GM19397 (cell line): ENCODE measurements around the gene USP5.

Source experiments
- ATAC-seq: cut with Tn5 transposase; IDR thresholded peaks from one replicate; pipeline ENCODE4 v1.9.1; 2021; ENCODE audit warnings: mild to moderate bottlenecking, moderate library complexity; ENCODE audit not compliant: unreplicated experiment

Gene USP5, protein sequence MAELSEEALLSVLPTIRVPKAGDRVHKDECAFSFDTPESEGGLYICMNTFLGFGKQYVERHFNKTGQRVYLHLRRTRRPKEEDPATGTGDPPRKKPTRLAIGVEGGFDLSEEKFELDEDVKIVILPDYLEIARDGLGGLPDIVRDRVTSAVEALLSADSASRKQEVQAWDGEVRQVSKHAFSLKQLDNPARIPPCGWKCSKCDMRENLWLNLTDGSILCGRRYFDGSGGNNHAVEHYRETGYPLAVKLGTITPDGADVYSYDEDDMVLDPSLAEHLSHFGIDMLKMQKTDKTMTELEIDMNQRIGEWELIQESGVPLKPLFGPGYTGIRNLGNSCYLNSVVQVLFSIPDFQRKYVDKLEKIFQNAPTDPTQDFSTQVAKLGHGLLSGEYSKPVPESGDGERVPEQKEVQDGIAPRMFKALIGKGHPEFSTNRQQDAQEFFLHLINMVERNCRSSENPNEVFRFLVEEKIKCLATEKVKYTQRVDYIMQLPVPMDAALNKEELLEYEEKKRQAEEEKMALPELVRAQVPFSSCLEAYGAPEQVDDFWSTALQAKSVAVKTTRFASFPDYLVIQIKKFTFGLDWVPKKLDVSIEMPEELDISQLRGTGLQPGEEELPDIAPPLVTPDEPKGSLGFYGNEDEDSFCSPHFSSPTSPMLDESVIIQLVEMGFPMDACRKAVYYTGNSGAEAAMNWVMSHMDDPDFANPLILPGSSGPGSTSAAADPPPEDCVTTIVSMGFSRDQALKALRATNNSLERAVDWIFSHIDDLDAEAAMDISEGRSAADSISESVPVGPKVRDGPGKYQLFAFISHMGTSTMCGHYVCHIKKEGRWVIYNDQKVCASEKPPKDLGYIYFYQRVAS

DNA sequence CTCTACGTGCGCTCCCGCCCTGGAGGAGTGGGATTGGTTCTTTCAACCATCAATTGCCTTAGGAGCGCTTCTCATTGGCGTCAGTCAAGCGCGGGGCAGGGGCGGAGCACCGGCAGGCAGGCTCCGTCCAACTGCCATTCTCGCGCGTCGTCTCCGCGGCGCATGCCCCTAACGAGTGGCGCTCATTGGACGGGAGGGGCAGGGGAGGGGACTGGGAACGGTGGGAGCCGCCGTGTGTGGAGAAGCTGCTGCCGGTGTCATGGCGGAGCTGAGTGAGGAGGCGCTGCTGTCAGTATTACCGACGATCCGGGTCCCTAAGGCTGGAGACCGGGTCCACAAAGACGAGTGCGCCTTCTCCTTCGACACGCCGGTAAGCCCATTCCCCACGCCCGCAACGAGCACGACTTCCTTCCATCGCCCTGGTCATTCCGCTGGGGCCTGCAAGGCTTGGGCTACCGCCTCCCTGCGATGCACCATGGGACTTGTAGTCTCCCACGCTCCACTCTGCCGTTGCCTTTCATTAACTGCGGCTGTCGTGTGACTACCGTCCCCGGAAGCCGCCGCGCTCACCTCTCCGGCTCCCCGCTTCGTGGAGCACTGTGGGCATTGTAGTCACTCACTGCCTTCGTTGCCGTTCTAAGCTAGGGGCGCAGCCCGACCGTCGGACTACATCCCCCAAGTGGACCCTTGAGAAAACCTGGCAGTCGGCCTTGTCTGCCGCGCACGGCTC is at the start of gene USP5:
Gene USP5 (plus strand): TSS at position 230 of the 730 bp plus-strand sequence. CDS start 30 bp downstream, at position 260.
- ATAC-seq = peak; percentile 69

DNA sequence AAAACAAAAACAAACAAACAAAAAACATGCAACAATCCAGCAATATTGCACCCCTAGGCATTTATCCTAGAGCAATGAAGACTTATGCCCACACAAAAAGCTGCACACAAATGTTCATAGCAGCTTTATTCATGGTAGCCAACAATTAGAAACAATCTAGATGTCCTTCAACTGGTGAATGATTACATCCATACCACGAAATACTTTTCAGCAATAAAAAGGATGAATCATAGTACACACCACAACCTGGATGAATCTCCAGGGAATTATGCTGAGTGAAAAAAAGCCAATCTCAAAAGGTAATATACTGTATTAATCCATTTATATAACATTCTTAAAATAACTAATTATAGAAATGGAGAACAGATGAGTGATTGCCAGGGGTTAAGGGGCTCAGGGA is 44.8 kb upstream of the USP5 start:
- ATAC-seq = no peak

DNA sequence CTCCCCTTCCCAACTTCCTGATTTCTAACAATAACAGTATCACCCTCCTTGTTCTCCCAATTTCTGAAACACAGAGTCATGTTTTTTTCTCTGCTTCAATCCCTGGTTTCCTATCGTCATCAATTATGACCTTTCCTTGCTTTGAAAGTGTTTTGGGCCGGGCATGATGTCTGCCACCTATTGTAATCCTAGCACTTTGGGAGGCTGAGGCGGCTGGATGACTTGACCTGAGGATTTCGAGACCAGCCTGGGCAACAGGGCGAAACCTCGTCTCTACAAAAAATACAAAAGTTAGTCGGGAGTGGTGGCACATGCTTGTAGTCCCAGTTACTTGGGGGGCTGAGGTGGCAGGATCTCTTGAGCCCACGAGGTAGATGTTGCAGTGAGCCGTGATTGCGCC is 42.9 kb upstream of the USP5 start:
- ATAC-seq = no peak

DNA sequence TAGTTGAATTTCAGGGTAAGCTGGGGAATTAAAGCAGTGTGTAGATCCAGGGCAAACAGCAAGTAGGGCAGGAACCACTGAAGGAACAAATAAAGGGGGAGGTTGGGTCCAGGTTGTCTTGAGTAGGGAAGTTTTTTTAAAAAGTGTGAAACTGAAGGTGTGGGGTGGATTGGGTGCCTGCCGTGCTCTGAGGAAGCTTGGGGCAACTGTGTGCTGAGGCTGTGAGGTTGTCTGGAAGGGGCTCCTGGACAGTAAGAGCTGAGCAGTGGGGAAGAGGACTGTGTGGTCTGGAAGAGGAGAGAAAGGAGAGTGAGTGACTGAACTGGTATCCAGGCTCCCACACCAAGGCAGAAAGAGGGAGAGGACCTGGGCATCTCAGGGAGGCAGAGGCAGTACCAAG is 41.2 kb upstream of the USP5 start:
- ATAC-seq = no peak

DNA sequence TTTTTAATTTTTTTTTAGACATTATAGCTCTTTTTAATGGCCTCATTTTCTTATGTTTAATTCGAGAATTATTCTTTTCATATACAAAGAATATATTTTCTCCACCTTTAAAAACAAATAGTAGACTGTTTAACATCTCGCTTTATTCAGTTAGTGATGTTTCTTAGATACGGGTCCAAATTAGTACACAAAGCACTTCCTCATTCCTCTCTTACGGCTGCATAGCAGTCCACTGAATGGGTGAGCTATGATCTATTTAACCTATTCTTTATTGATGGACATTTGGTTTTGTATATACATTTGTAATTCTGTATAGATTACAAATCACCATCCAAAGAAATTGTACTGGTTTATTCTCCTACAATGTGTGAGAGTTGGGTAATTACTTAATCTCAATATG is 38.6 kb upstream of the USP5 start:
- ATAC-seq = no peak

DNA sequence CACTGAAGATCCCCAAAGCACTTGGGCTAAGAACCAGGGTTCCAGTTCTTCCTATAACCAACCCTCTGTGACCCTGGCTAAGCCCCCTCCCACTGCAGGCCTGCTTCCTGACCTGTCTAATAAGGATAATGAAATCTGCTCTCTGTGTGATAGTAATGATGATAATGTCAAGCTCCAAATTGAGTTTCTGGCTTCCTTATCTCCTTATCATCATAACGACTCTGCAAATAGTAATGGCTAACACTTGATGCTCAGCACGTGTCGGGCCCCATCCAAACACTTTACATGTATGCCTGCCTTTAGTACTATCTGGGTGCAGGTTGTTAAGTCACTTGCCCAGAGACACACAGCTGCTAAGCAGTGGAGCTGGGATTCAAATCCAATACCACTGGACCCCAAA is 35.4 kb upstream of the USP5 start:
- no peak for ATAC-seq

DNA sequence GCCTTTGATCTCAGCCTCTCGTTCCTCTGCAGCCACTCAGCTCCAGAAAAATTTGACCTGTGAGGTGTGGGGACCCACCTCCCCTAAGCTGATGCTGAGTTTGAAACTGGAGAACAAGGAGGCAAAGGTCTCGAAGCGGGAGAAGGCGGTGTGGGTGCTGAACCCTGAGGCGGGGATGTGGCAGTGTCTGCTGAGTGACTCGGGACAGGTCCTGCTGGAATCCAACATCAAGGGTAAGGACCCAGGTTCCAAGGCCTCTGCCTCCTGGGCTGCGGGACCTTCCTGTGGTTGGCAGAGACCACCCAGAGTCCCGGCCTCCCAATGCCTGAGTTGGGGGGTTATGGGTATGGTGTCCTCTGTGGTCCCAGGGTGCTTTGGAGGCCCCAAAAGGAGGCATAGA is 34.9 kb upstream of the USP5 start:
- no peak for ATAC-seq

DNA sequence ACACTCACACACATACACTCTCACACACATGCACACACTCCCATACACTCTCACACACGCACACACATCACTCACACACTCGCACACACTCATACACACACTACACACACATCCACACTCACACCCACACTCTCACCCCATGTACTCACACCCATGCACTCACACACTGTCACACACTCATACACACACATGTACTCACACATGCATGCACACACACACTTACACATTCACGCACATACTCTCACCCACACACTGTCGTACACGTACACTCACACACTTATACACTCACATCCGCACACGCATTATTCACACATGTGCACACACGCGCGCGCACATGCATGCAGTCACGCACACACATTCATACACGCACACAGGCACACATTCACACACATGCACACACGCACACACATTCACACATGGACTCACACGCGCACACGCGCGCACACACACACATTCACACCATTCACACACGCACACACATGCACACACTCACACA is 34.2 kb upstream of the USP5 start:
- no peak for ATAC-seq

DNA sequence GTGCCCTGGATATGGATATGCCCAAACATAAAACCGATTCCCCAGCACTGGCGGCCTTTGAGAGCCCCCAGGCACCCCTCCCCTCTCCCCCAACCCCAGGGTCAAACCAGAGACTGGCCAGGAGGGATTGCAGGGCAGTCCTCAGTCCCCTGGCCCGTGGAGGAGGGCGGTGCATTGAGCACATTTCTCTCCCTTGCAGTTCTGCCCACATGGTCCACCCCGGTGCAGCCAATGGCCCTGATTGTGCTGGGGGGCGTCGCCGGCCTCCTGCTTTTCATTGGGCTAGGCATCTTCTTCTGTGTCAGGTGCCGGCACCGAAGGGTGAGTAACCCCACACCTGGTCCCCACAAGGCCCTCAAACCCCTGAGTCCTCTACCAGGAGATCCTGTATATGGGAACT is 33.7 kb upstream of the USP5 start:
- no peak for ATAC-seq

DNA sequence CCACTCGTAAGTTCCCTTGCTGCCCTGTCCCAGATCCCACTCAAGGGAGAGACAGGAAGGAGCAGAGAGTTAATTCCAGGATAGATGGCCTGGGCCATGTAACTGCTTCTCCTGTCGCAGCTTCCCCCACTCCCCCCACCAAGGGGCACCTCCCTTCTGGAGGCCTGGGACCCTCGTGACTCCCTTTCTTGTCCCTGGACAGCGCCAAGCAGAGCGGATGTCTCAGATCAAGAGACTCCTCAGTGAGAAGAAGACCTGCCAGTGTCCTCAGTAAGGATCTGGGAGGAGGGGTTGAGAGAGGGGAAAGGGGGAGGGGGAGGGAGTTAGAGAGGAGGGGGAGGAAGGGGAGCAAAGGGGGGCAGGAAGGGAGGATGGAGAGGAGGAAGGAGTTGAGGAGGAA is 33.3 kb upstream of the USP5 start:
- ATAC-seq = no peak

DNA sequence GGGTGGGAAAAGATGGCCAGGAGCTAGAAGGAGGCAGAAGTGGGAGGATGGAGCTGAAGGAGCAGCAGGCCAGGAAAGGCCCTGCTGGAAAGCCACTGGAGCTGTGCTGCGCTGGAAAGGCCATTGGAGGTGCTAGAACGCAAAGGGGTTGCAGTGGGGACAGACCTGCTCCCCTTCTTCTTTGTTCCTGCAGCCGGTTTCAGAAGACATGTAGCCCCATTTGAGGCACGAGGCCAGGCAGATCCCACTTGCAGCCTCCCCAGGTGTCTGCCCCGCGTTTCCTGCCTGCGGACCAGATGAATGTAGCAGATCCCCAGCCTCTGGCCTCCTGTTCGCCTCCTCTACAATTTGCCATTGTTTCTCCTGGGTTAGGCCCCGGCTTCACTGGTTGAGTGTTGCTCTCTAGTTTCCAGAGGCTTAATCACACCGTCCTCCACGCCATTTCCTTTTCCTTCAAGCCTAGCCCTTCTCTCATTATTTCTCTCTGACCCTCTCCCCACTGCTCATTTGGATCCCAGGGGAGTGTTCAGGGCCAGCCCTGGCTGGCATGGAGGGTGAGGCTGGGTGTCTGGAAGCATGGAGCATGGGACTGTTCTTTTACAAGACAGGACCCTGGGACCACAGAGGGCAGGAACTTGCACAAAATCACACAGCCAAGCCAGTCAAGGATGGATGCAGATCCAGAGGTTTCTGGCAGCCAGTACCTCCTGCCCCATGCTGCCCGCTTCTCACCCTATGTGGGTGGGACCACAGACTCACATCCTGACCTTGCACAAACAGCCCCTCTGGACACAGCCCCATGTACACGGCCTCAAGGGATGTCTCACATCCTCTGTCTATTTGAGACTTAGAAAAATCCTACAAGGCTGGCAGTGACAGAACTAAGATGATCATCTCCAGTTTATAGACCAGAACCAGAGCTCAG is 32.6 kb upstream of the USP5 start:
- no peak for ATAC-seq

DNA sequence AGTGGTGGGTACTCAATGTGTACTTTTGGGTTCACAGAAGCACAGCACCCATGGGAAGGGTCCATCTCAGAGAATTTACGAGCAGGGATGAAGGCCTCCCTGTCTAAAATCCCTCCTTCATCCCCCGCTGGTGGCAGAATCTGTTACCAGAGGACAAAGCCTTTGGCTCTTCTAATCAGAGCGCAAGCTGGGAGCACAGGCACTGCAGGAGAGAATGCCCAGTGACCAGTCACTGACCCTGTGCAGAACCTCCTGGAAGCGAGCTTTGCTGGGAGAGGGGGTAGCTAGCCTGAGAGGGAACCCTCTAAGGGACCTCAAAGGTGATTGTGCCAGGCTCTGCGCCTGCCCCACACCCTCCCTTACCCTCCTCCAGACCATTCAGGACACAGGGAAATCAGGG is 31.8 kb upstream of the USP5 start:
- ATAC-seq = no peak

DNA sequence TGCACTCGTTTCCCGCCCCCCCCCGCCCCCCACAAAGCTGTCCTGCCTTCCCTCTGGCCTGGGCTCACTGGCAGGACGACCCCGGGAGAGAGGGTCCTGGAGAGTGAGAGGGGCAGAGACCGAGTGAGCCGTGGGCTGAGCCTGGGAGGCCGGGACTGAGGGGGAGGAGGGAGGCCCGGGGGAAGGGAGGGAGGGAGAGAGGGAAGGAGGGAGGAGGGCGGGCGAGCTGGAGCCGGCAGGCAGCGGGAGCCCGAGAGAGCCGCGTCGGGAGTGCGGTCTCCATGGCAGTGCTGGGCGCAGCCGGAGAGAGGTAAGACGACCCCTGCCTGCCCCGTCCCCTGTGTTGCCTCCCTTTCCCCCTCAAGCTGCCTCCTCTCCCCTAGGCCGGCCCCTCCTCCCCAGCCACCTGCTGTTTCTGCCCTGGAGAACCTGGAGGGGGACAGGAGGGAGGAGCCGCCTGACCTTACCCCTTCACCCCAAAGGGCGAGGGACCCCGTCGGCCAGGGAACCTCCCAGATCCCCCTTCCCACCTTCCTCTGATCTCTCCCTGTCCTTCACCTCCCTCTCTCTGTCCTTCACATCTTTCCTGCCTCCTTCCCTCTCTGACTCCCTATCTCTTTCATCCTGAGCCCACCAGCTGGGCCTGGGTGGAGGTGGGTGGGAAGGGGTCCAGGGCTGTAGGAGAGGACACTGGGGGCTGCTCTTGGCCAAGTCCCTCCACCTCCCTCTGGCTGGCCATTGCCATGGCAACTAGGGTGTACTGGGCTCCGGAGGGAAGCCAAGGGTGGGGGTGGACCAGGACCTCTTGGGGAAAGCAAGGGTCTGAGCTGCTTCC is 30.1 kb upstream of the USP5 start, which contains the start of gene GPR162:
Gene GPR162 (plus strand): TSS at position 231 of the 835 bp plus-strand sequence. CDS start 2,078 bp downstream, outside the sequence.
- no peak for ATAC-seq

DNA sequence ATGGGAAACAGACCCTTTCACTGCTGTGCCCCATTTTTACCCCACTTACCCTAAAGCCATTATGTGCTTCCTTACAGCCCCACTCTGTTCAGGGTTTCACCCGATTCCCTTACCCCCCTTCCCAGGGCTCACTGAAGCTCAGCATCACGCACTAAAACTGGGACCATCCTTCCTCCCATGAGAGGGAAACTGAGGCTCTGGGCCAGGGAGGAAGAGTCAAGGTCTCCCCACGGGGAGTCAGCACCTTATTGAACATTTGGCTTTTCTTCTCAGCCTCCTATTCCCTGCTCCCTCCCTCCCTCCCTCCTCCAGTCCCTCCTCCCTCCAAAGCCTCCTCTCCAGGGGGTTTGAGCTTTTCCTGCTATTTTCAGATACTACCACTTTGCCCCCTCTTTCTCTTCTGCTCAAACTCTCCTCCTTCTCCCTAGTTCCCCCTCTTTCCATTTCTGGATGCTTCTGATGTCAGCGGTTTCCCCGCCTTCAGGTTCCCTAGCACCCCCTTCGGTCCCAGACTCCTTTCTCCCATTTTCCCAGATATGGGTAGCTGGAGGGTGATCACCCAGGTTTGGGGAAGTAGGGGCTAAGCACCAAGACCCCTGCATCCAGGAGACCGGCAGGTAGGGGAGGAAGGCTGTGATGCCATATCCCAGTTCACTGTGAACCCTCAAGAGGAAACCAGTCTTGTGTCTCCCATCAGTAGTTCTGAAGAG is 29.4 kb upstream of the USP5 start:
- no peak for ATAC-seq

DNA sequence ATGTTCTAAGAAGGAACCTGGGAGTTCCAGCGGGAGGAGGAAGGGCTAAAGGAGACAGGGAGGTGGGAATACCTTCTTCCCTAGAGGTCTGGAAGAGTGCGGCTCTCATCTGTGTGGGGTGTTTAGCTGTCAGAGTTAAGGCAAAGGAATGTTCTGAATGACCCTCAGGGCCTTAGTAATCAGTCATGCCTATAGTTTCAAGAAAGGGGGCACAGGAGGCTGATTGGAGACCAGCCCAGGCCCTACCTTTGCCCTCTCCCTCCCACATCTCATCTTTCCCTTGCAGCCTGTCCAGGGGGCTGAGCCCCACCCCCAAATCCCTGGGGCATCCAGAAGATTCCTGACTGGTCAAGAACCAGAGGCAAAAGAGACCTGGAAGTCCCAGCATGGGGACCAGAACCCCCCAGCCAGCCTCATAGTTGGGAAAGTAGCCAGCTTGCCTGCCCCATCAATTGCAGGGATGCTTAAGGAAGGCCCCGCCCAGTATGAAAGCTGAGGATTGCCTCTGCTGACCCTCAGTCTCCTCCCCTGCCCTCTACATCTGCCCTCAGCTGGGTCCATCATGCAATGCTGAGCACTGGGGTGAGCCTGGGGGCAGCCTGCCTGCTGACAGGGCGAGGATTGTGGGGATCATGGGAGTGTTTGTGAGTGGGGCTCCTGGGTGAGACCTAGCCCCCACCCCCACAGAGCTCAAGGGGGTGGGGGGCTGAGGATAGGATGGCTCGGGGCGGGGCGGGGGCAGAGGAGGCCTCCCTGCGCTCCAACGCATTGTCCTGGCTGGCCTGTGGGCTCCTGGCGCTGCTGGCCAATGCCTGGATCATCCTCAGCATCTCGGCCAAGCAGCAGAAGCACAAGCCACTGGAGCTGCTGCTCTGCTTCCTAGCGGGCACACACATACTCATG is 28.5 kb upstream of the USP5 start:
- no peak for ATAC-seq

DNA sequence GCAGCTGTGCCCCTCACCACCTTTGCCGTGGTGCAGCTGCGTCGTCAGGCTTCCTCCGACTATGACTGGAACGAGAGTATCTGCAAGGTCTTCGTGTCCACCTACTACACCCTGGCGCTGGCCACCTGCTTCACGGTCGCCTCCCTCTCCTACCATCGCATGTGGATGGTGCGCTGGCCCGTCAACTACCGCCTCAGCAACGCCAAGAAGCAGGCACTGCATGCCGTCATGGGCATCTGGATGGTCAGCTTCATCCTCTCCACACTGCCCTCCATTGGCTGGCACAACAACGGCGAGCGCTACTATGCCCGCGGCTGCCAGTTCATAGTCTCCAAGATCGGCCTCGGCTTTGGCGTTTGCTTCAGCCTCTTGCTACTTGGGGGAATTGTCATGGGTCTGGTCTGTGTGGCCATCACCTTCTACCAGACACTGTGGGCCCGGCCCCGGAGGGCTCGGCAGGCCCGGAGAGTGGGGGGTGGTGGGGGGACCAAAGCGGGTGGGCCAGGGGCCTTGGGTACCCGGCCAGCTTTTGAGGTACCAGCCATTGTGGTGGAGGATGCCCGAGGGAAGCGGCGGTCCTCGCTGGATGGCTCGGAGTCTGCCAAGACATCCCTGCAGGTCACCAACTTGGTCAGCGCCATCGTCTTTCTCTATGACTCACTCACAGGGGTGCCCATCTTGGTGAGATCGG is 27.7 kb upstream of the USP5 start:
- ATAC-seq = no peak

DNA sequence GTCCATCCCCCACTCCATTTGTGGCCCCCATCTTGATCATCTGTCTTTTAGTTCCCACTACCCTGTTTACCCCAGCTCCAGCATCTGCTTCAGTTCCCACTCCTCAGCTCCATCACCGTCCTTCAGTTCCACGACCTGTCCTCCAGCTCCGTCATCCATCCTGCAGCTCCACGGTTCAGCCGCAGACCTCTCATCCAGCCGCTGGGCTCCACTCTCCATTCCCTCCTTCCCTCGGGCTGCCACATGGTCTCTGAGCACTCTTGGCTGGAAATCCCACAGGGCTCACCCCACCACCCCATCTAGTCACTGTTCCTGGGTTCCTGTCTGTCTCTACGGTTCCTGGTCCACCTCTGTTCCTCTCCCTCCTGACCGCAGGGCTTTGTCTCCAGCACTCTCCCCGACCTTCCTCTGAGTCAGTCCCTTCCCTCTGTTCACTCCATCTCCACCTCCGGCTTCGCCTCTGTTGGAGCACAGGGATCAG is 27.0 kb upstream of the USP5 start:
- ATAC-seq = no peak
